ENCODE results near the gene MPG. TPM values are rescaled to one million over a fixed set of nuclear protein-coding genes. Genes with fewer than 3 reads are reported as not detected.

The MPG gene
- total RNA-seq, 1 experiment from 2014 or later, result 173 TPM

DNA sequence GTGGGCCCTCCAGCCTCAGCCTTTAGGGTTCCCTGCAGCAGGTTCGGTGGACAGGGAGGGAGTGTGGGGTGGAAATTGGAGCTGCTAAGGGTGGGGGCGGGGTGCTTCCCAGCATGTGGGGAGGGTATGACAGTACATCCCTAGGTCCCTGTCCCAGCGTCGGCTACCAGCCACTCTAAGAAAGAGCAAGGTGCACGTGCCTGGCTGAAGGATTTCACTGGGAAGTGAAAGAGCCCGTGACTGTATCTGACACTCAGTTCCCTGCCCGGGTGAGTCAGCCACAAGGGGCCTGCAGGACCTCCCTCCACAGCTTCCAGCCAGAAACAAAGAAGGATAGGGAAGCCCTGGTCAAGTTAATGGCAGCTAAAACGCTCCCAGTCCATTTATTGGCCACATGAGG, 20.3 kb upstream of the MPG start:
- no peaks in the 10 kb centered on the region for H3K27me3 ChIP-seq (replicated peaks)
- peaks cover 80% of the 10 kb centered on the region for H3K36me3 ChIP-seq
- no peak overlapping the region for H3K4me3 ChIP-seq
- H3K9me3 ChIP-seq (replicated peaks), result no peaks in the 10 kb centered on the region
- H3K27ac ChIP-seq, result no peak overlapping the region
- no peak for DNase-seq (ENCODE audit: low read depth in 1 of 2, low spot score in 2 of 2)
- H3K4me1 ChIP-seq (replicated peaks), result peaks cover 4% of the 10 kb centered on the region

DNA sequence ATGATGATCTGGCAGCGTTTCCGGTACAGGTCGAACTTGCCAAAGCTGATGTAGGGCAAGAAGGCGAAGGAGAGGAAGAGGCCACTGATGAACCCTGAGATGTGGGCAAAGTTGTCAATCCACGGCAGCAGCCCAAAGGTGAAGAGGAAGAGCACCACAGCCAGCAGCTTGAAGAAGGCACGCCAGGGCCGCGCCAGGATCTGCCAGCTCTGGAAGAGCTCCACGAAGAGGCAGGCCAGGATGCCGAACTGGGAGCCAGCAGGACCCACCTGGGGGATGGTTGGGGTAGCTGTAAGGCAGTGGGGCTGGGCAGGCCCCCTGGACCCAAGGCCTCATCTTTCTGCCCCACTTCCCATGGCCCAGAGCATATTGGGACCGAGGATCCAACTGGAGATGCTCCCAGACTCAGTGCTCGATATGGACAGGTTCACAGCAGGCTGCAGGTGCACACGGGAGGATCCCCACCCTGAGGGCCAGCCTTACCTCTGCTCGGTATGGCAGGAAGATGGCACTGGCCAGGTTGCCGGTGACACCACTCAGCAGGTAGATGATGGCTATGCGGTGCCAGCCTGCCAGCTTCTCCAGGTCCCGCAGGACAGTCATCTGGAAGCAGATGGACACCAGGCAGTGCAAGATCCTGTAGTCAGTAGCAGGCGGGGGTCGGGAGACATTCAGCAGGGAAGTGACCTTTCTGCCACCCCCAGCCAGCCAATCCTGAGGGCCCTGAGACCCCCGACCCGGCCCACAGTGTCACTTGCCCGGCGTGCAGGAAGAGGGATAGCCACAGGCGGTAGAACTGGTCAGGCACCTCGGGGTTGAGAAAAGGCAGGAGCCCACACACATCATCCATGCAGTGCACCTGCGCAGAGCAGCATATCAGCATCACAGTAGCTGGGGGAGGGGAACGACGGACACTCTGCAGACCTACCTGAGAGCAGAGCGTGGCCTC, 19.3 kb upstream of the MPG start:
- H3K4me1 ChIP-seq (replicated peaks), result peaks cover 4% of the 10 kb centered on the region
- H3K27me3 ChIP-seq (replicated peaks), result no peaks in the 10 kb centered on the region
- H3K27ac ChIP-seq, result no peak overlapping the region
- DNase-seq (ENCODE audit: low read depth in 1 of 2, low spot score in 2 of 2), result no peak
- H3K9me3 ChIP-seq (replicated peaks), result no peaks in the 10 kb centered on the region
- no peak overlapping the region for H3K4me3 ChIP-seq
- peaks cover 91% of the 10 kb centered on the region for H3K36me3 ChIP-seq

DNA sequence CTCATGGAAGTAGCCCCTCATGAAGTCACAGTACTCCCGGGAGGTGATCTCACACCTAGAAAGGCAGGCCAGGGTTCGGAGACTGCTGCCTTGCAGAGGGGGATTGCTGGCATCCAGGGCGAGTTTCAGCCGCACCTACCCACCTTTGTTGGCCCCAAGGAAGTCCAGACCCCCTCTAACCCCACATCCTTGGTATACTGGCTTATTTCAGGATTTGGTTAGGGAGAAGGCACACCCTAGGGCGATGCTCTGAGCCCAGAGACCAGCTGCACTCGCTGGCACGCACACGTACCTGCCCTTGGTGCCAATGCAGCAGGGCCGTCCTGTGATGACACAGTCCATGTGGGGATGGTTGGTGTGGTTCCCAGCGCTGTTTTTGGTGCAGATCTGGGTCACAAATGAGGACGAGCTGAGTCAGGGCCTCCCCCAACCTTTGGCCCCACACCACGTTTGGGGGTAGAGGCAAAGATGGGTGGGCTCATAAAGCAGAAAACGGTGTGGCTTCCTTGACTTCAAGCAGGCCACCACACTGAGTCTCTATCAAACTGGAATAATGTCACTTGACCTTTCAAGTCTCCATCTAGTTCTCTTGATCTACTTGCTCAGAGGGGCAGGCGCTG, 18.5 kb upstream of the MPG start:
- no peaks in the 10 kb centered on the region for H3K4me1 ChIP-seq (replicated peaks)
- no peak overlapping the region for H3K27ac ChIP-seq
- H3K9me3 ChIP-seq (replicated peaks), result no peaks in the 10 kb centered on the region
- no peak for DNase-seq (ENCODE audit: low read depth in 1 of 2, low spot score in 2 of 2)
- H3K27me3 ChIP-seq (replicated peaks), result no peaks in the 10 kb centered on the region
- H3K36me3 ChIP-seq, result peaks cover 95% of the 10 kb centered on the region
- H3K4me3 ChIP-seq, result no peak overlapping the region

DNA sequence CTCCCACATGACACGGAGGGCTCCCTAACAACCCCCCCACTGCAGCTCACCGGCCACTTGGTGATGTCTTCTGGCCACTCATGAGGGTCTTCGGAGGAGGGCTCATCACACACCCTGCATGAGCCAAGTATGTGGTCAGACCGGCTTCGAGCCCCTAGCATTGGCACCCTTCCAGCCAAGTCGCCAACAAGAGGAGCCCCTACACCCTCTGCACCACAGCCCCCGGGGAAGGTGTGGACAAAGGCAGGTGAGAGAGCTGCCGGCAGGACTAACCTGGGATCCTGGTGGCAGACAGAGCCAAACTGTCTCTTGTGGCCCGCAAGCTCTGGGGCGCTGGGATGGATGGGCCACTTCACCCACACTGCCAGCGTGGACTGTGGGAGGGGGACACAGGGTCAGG, 17.9 kb upstream of the MPG start:
- peak in 1 of 2 experiments; percentile 29 for DNase-seq (ENCODE audit: low read depth in 1 of 2, low spot score in 2 of 2)
- Histone ChIP-seq H3K4me1 (replicated peaks) (no peaks in the 10 kb centered on the region), H3K9me3 (replicated peaks) (no peaks in the 10 kb centered on the region), H3K27ac (no peak overlapping the region), H3K27me3 (replicated peaks) (no peaks in the 10 kb centered on the region), H3K36me3 (peaks cover 97% of the 10 kb centered on the region), H3K4me3 (no peak overlapping the region)

DNA sequence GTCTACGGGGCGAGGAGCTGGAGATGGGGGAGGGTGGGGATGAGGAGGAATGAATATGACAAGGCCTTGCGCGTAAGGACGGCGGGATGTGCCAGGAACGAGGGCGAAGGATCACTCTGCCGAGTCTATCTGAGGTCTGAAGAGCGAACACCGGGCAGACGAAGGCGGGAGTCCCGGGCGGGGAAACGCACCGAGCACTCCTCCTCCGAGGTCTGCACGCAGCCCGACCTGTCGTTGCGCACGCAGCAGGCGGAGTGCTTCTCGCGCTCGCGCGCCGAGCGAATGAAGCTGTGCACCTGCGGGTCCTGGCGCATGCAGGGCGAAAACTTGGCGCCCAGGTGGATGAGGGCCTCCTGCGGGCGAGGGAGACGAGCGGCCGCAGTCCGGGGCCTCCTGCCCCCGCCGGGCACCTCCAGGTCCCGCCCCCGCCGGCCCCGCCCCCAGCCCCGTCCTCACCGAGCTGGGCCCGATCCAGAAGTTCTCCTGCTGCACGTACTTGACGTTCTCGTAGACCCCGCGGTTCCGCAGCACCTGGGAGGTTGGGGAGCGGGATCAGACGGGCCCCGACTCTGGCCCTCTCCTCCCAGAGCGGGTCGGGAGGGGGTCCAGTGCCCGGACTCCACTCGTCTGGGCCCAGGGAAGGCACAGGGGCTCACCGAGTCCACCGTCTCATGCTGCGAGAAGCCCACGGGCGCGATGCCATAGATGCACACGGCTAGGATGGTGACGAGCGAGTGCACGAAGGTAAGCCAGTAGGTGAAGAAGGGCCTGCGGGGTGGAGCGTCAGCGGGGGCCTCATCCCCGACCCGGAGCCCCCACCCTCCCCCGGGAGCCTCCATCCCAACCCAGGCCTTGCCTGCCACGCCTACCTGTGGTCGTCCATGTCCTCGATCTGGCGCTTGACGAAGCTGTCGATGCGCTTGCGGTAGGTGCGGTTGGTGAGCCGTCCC, 16.8 kb upstream of the MPG start:
- no peak overlapping the region for H3K4me3 ChIP-seq
- no peak overlapping the region for H3K27ac ChIP-seq
- DNase-seq (ENCODE audit: low read depth in 1 of 2, low spot score in 2 of 2), result peak in 1 of 2 experiments; percentile 36
- H3K9me3 ChIP-seq (replicated peaks), result no peaks in the 10 kb centered on the region
- peaks cover 93% of the 10 kb centered on the region for H3K36me3 ChIP-seq
- H3K27me3 ChIP-seq (replicated peaks), result no peaks in the 10 kb centered on the region
- H3K4me1 ChIP-seq (replicated peaks), result no peaks in the 10 kb centered on the region

DNA sequence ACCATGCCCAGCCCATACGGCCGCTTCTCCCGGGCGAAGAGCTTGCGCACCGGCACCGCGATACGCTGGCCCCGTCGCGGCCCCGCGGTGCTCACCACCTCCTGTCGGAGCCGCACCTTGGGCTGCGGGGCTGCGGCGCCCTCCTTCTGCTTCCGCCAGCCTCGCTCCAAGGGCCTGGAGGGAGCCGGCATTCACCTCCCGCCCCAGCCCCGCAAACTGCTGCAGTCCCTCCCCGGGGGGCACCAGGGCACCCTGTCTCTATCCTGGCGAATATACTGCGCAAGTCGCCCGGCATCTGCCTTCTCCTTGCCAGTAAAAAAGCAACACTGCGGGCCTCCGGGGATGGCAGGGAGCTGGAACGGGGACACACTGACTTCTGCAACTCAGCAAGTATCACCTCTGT, 16.1 kb upstream of the MPG start:
- Histone ChIP-seq H3K9me3 (replicated peaks) (no peaks in the 10 kb centered on the region), H3K4me3 (no peak overlapping the region), H3K4me1 (replicated peaks) (no peaks in the 10 kb centered on the region), H3K27me3 (replicated peaks) (no peaks in the 10 kb centered on the region), H3K36me3 (peaks cover 90% of the 10 kb centered on the region), H3K27ac (no peak overlapping the region)
- no peak for DNase-seq (ENCODE audit: low read depth in 1 of 2, low spot score in 2 of 2)

DNA sequence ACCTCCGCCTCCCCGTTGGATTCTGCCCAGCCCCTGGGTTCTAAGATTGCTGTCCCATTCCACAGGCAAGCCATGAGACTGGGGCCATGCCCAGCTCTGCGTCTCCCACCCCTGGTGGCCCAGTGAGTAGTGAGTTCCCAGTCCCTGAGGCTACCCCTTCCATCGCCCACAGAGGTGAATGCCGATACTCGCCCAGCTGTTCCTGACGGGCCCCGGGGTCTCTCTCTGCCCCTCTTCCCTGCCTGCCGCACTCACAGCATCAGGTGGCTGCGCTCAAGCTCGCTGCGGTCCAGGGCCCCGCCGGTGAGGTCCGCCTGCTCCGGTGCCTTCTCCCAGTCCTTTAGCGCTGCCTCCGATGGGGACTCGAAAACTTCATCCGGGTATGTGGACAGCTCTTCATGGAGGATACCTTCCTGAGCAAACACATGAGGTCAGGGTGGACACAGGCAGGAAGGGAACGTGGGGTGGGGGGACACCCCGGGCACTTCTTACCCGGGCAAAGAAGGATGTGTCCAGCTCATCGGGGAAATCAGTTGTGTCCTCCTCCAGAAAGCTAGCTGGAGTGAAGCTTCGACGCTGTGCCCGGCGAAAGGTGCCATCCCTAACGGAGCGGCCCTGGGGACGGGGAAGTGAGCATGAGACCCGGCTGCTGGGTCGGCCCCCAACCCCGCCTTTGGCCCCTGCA, 15.6 kb upstream of the MPG start:
- no peak overlapping the region for H3K4me3 ChIP-seq
- no peaks in the 10 kb centered on the region for H3K27me3 ChIP-seq (replicated peaks)
- no peaks in the 10 kb centered on the region for H3K9me3 ChIP-seq (replicated peaks)
- H3K4me1 ChIP-seq (replicated peaks), result no peaks in the 10 kb centered on the region
- no peak overlapping the region for H3K27ac ChIP-seq
- peaks cover 84% of the 10 kb centered on the region for H3K36me3 ChIP-seq
- peak in 1 of 2 experiments; percentile 42 for DNase-seq (ENCODE audit: low read depth in 1 of 2, low spot score in 2 of 2)

DNA sequence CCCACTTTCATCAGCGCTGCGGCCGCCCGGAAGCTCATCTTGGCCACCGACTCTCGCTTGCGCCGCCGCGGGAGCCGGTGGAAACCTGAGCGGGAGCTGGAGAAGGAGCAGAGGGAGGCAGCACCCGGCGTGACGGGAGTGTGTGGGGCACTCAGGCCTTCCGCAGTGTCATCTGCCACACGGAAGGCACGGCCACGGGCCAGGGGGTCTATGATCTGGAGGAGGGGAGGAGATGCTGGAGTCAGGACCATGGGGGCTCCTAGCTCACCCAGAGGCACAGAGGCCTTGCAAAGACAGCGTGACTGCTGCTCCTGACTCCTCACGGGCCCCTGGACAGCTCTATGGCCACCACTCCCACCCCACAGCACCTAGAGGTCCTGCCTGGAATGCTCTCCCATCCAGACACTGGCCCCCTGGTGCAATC, 15.0 kb upstream of the MPG start:
- no peak for DNase-seq (ENCODE audit: low read depth in 1 of 2, low spot score in 2 of 2)
- peaks cover 80% of the 10 kb centered on the region for H3K36me3 ChIP-seq

DNA sequence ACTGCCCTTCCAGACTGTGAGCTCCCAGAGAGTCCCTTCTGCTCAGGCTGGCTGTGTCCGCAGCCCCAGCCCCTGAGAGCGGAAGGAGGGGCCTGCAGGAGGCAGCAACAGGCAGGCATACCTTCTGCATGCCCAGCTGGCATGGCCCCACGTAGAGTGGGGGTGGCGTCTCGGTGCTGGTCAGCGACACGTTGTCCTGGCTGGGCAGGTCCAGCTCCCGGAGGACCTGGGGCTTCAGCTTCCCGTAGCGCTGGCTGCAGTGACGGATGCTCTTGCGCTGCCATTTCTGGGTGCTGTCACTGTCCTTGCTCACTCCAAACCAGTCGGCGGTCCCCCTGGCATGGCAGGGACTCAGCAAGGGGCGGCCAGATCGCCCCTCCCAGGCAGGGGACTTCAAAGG, 14.6 kb upstream of the MPG start:
- H3K36me3 ChIP-seq, result peaks cover 75% of the 10 kb centered on the region
- H3K4me3 ChIP-seq, result no peak overlapping the region

More for the DNA sequence above, 15.0 kb upstream of the MPG start:
- Histone ChIP-seq H3K27ac (no peak overlapping the region), H3K4me1 (replicated peaks) (no peaks in the 10 kb centered on the region), H3K4me3 (no peak overlapping the region), H3K9me3 (replicated peaks) (no peaks in the 10 kb centered on the region), H3K27me3 (replicated peaks) (no peaks in the 10 kb centered on the region)

DNA sequence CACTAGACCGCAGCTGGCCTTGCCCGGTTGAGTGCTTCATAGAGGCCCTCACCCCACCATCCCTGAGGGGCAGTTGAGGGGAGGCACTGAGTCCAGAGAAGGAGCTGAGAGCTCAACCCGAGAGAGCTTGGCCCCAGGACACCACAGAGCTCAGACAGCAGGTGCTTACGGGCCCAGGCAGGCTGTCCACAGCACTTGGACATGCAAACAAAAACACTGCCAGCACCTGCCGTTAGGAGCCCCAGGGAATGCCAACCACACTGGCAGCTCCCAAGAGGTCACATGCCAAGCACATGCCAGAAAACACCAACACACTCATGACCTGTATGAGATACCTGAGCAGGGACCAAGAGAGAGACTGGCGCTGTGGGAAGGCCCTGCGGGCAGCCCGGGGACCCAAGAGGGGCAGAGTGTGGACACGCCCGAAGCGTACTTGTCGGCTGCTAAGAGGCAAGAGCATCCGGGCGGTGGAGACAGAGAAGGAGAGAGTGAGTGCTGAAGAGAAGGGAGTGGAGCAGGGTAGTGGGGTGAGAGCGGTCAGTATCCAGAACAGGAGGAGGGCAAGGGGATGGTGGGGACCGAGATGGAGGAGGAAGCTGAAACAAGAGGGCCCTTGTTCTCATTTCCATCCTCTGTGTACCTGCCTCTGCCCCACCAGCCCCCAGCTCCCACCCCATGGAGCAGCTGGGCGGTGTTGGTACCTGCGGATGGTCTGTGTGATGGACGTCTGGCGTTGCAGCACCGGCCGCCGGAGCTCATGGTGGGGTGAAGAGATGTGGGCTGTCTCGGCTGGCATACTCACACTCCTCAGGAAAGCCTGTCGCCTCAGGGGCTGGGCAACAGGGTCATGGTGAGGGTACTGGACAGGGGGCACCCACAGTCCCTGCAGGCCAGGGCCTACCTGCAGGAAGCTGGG, 13.8 kb upstream of the MPG start:
- Histone ChIP-seq H3K27me3 (replicated peaks) (no peaks in the 10 kb centered on the region), H3K4me1 (replicated peaks) (no peaks in the 10 kb centered on the region), H3K36me3 (peaks cover 67% of the 10 kb centered on the region), H3K27ac (no peak overlapping the region), H3K4me3 (no peak overlapping the region), H3K9me3 (replicated peaks) (no peaks in the 10 kb centered on the region)
- DNase-seq (ENCODE audit: low read depth in 1 of 2, low spot score in 2 of 2), result no peak

More for the DNA sequence above, 14.6 kb upstream of the MPG start:
- Histone ChIP-seq H3K9me3 (replicated peaks) (no peaks in the 10 kb centered on the region), H3K27ac (no peak overlapping the region), H3K27me3 (replicated peaks) (no peaks in the 10 kb centered on the region), H3K4me1 (replicated peaks) (no peaks in the 10 kb centered on the region)
- no peak for DNase-seq (ENCODE audit: low read depth in 1 of 2, low spot score in 2 of 2)

DNA sequence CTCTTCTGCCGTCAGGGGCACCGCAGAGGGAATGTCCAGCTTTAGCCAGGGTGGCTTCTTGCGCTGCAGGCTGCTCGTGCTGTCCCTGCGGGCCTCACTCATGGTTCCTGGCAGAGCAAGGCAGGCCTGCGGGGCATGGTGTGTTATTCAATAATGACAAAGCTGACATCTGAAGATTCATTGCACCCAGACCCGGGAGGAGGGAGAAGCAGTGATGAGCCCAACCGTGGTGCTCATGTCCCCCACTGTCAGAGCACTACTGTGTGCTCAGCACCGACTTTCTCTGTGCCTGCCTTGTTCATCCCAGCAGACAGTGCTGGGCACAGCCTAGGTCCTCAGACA, 13.1 kb upstream of the MPG start:
- H3K36me3 ChIP-seq, result peaks cover 61% of the 10 kb centered on the region
- H3K9me3 ChIP-seq (replicated peaks), result no peaks in the 10 kb centered on the region
- peaks cover under 1% of the 10 kb centered on the region; the same call in 1 of the 2 replicates for H3K4me1 ChIP-seq (replicated peaks)
- no peak overlapping the region for H3K4me3 ChIP-seq
- no peaks in the 10 kb centered on the region for H3K27me3 ChIP-seq (replicated peaks)
- DNase-seq (ENCODE audit: low read depth in 1 of 2, low spot score in 2 of 2), result no peak
- no peak overlapping the region for H3K27ac ChIP-seq

DNA sequence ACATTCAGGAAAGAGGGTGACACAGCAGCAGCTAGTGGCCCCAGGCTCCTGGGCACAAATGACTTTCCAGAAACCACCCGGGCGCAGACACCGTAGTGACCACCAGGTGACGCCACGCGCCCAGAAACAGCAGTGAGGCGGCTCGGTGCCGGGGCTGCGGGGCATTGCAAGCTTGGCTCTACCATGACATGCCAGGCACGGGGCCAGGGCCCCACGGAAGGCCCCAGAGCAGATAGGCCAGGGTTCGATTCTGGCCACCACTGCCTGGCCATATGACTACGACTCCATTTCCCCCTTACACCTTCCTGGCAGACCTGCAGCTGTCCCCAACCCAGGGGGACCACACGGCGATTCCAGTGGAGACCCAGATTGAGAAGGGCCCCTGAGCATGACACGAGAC, 12.3 kb upstream of the MPG start:
- no peak overlapping the region for H3K4me3 ChIP-seq
- DNase-seq (ENCODE audit: low read depth in 1 of 2, low spot score in 2 of 2), result peak; percentile 60 to 84
- H3K9me3 ChIP-seq (replicated peaks), result no peaks in the 10 kb centered on the region
- peaks cover 9% of the 10 kb centered on the region for H3K4me1 ChIP-seq (replicated peaks)
- H3K36me3 ChIP-seq, result peaks cover 58% of the 10 kb centered on the region
- no peaks in the 10 kb centered on the region for H3K27me3 ChIP-seq (replicated peaks)
- no peak overlapping the region for H3K27ac ChIP-seq

Measured in SJSA1 (cell line).